Sciatic nerve (tissue), 2 donors: ENCODE data around the gene UNC79. TPM values are rescaled to one million over a fixed set of nuclear protein-coding genes. Genes with fewer than 3 reads are reported as not detected.

Experiments used
- ATAC-seq: fragments of 200-7000 bp; cut with Tn5 transposase; one replicate; pipeline ENCODE4 v1.9.1; 2020; ENCODE audit warnings: mild to moderate bottlenecking, moderate library complexity
- DNase-seq: peaks from one replicate; pipeline ENCODE4 v3.0.0-alpha.2; 2020; ENCODE audit warnings: low spot score
- intact Hi-C: fragments of 100-400 bp; cut with DNase I; formaldehyde crosslinking; loops from one replicate; pipeline ENCODE4 v1.14.2; 2022
- total RNA-seq: library from RNA; stranded (reverse); fragmentation: NEBNext Ultra II Directional; extraction: Animal tissue kit (Norgen Biotek cat#: 25700); gene quantifications from one replicate; pipeline ENCODE4 v1.2.1, GENCODE V29; 2021
- donor health status: DM: no; HTN: no; CAD: no.
- donor health status: DM: no; HTN: no; CAD: no.

UNC79 gene
- total RNA-seq, 1 donor from 2014 or later: 0.62 TPM

DNA sequence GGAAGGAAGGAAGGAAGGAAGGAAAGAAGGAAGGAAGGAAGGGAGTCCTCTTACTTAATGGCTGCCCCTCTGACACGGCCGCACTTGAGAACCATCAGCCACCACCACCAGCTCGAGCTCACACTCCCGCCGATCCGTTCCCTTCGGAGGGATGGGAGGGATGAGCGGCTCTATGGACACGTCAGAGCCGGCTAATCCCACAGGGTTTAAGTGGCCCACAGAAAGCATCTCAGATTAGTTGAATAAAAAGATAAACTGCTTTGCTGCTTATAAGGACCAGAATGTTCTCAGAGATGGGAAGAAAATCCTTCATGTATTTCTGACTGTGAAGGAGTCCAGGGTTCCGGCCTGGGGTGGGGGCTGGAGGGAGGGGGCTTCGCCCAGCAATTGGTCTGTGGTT, 326.5 kb downstream of the UNC79 start:
- intact Hi-C loops: no loop called here
- no peak for ATAC-seq
- no peak for DNase-seq

Other genes with a start within 250 kb of the UNC79 start
- gene MOAP1, start 246.0 kb upstream of the UNC79 start, total RNA-seq: 22.9 TPM
- 15.8 TPM for gene LYSET, start 245.6 kb upstream of the UNC79 start, total RNA-seq
- 7.4 TPM for gene GON7, start 223.9 kb upstream of the UNC79 start, total RNA-seq
- 18.7 TPM for gene UBR7, start 223.7 kb upstream of the UNC79 start, total RNA-seq
- gene BTBD7, start 97.9 kb upstream of the UNC79 start, total RNA-seq: 40.7 TPM
- gene COX8C, start 83.8 kb upstream of the UNC79 start, total RNA-seq: not detected